NB4 (cell line): ENCODE data around the gene AS3MT.

Experiments
- CTCF ChIP-seq: IDR thresholded peaks from one replicate; pipeline ENCODE4 v1.5.1; 2012; ENCODE audit warnings: low read depth, low read length
- MAX ChIP-seq: IDR thresholded peaks from 2 replicates; pipeline ENCODE4 v1.6.1; 2011; ENCODE audit warnings: low read depth, low read length
- MYC ChIP-seq: IDR thresholded peaks from 2 replicates; pipeline ENCODE4 v1.6.1; 2011; ENCODE audit warnings: low read depth, low read length
- POLR2A ChIP-seq: IDR thresholded peaks from 2 replicates; pipeline ENCODE4 v1.6.1; 2011; ENCODE audit warnings: mild to moderate bottlenecking; ENCODE audit not compliant: insufficient read length; ENCODE audit errors: extremely low read depth

GRCh38 chr10:102841827-102842345 is 27.4 kb upstream of the AS3MT start:
- TF ChIP-seq CTCF (no peak), MAX (no peak), POLR2A (no peak), MYC (no peak)
